ENCODE data around the gene EVX2. TPM values are rescaled to one million over a fixed set of nuclear protein-coding genes. Genes with fewer than 3 reads are reported as not detected.

Gene EVX2
- total RNA-seq (not detected), polyA plus RNA-seq (not detected)
- long read RNA-seq, donor 1, result 0 reads
- long read RNA-seq, donor 2, result 0 reads
- long read RNA-seq, donor 3, result 0 reads
- long read RNA-seq, donor 4, result 0 reads
- long read RNA-seq, donor 5, result 0 reads

GRCh38 chr2:176083796-176084261 is at the start of gene EVX2:
Gene EVX2 (minus strand): TSS chr2:176083962. CDS start chr2:176083776, 186 bp downstream.
- Histone ChIP-seq H3K27me3 (ENCODE audit: control insufficient read depth in 3 of 3, insufficient read depth in 3 of 3, low read length in 2 of 3) (peaks cover 8 to 95% (median 92%) of the 10 kb centered on the region in 3 donors), H3K27ac (ENCODE audit: low read depth in 1 of 2, low read length in 1 of 2) (no peak within 1 kb of the TSS), H3K9ac (ENCODE audit: insufficient read depth in 1 of 2, low read length in 2 of 2) (no peak within 1 kb of the TSS), H3K36me3 (ENCODE audit: control insufficient read depth in 4 of 4, insufficient read depth in 4 of 4, low read length in 4 of 4) (no peaks in the 10 kb centered on the region), H3K4me1 (ENCODE audit: control insufficient read depth in 5 of 5, insufficient read depth in 5 of 5, low read length in 5 of 5) (peaks cover 0 to 36% (median 7%) of the 10 kb centered on the region in 5 donors), H3K4me3 (no peak within 1 kb of the TSS), H3K9me3 (ENCODE audit: control insufficient read depth in 4 of 4, insufficient read depth in 3 of 4, low read length in 3 of 4) (peaks cover 0 to 27% (median 0%) of the 10 kb centered on the region in 4 donors)
- WGBS, 2 donors, result 13 to 17% methylated on average over 27 of the region's 27 CpGs
- TF ChIP-seq, protein P1, sequence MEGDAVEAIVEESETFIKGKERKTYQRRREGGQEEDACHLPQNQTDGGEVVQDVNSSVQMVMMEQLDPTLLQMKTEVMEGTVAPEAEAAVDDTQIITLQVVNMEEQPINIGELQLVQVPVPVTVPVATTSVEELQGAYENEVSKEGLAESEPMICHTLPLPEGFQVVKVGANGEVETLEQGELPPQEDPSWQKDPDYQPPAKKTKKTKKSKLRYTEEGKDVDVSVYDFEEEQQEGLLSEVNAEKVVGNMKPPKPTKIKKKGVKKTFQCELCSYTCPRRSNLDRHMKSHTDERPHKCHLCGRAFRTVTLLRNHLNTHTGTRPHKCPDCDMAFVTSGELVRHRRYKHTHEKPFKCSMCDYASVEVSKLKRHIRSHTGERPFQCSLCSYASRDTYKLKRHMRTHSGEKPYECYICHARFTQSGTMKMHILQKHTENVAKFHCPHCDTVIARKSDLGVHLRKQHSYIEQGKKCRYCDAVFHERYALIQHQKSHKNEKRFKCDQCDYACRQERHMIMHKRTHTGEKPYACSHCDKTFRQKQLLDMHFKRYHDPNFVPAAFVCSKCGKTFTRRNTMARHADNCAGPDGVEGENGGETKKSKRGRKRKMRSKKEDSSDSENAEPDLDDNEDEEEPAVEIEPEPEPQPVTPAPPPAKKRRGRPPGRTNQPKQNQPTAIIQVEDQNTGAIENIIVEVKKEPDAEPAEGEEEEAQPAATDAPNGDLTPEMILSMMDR (IDR thresholded peaks at IDR 0.05; ENCODE audit: control extremely low read depth, extremely low read depth), result no peak
- DNase-seq, result peak in 2 of 3 donors; percentile 12 to 29
- ATAC-seq (ENCODE audit: insufficient read depth, low FRiP score), result no peak

DNA sequence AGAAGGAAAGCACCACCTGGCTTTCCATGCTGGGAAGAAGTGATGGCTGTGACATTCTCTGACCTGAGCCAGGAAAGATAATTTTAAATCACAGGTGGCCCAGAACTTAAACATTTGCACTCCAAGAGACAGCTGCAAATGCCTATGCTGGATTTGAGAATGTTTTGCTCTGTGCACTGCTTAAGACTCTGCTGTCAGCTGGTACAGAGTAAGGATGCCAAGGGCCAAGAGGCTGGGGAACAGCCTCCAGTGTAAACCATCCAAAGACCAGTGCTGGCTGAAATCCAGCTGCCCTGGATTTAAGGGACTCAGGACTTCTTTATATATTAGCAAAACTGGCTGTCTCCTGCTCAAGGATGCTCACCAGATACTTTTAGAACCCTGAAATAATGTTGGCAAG is 49.6 kb upstream of the EVX2 start:
- Histone ChIP-seq H3K4me3 (no peak overlapping the region), H3K27ac (ENCODE audit: low read depth in 1 of 2, low read length in 1 of 2) (no peak overlapping the region), H3K27me3 (ENCODE audit: control insufficient read depth in 3 of 3, insufficient read depth in 3 of 3, low read length in 2 of 3) (peaks cover 24 to 86% (median 86%) of the 10 kb centered on the region in 3 donors), H3K36me3 (ENCODE audit: control insufficient read depth in 4 of 4, insufficient read depth in 4 of 4, low read length in 4 of 4) (no peaks in the 10 kb centered on the region), H3K9me3 (ENCODE audit: control insufficient read depth in 4 of 4, insufficient read depth in 3 of 4, low read length in 3 of 4) (peaks cover 0 to 8% (median 0%) of the 10 kb centered on the region in 4 donors), H3K4me1 (ENCODE audit: control insufficient read depth in 5 of 5, insufficient read depth in 5 of 5, low read length in 5 of 5) (peaks cover 0 to 19% (median 6%) of the 10 kb centered on the region in 5 donors), H3K9ac (ENCODE audit: insufficient read depth in 1 of 2, low read length in 2 of 2) (no peak overlapping the region)
- ATAC-seq (ENCODE audit: insufficient read depth, low FRiP score) (no peak), DNase-seq (no peak)
- TF ChIP-seq, protein P1 (IDR thresholded peaks at IDR 0.05; ENCODE audit: control extremely low read depth, extremely low read depth), result no peak

DNA sequence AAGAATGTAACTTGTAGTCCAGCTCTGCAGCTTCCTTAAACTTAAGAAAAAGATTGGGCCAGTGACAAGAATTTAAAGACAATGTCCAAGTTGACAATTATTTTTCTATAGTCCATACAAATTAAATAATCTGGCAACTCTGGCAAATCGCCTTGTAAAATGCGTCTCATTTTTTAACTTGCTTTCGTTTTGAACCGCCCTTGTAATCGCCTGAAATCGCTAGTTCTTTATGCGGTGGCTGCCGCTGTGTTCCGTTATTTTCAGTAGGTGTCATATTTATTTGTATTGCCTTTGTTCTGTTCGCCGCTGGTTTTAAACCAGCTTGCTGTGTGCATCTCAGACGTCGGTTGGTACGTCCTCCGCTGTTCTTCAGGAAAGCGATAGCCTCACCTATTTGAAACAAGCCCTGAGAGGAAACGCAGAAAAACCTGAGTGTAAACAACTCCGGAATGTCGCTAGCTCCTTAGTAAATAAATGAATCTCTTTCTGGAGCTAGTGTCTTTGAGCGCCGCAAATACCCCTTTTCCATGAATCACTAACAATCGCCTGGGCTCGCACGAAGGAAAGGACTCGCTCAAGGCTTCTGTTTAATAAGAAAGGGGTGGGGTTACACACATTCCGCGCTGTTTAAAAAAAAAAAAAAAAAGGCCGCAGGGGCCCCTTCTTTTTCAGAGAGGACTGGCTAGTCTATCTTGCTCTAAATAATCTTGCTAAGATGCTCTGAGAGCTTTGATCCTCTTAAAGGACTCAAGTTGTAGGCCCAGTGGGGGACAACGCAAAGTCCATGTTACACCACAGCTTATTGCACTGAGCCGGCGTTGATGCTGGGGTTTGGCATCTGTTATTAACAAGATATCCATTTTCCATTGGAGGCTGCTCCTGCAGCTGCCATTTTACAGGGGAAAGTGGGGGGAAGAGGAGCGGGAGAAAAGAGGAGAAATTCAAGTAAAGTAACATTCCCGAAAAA is 48.7 kb upstream of the EVX2 start:
- Histone ChIP-seq H3K27me3 (ENCODE audit: control insufficient read depth in 3 of 3, insufficient read depth in 3 of 3, low read length in 2 of 3) (peaks cover 19 to 86% (median 86%) of the 10 kb centered on the region in 3 donors), H3K9ac (ENCODE audit: insufficient read depth in 1 of 2, low read length in 2 of 2) (no peak overlapping the region), H3K9me3 (ENCODE audit: control insufficient read depth in 4 of 4, insufficient read depth in 3 of 4, low read length in 3 of 4) (peaks cover 0 to 6% (median 0%) of the 10 kb centered on the region in 4 donors), H3K27ac (ENCODE audit: low read depth in 1 of 2, low read length in 1 of 2) (no peak overlapping the region), H3K4me1 (ENCODE audit: control insufficient read depth in 5 of 5, insufficient read depth in 5 of 5, low read length in 5 of 5) (peaks cover 0 to 18% (median 9%) of the 10 kb centered on the region in 5 donors), H3K4me3 (no peak overlapping the region), H3K36me3 (ENCODE audit: control insufficient read depth in 4 of 4, insufficient read depth in 4 of 4, low read length in 4 of 4) (no peaks in the 10 kb centered on the region)
- DNase-seq (peak in 1 of 3 donors; percentile 68), ATAC-seq (ENCODE audit: insufficient read depth, low FRiP score) (no peak)
- WGBS, 2 donors, result 5 to 11% methylated on average over 33 of the region's 33 CpGs
- TF ChIP-seq, protein P1 (IDR thresholded peaks at IDR 0.05; ENCODE audit: control extremely low read depth, extremely low read depth), result no peak
